Retina (tissue), 1 donor: Measurements from ENCODE around the gene SPOCK2.
"Not testable (repeated sequence)": the region's sequence is repeated elsewhere in the genome, so short reads cannot be mapped to it uniquely, and the experiment has no call there.

Source experiments
- DNase-seq: peaks from one replicate; pipeline ENCODE4 v3.0.0-alpha.2; 2016

SPOCK2 gene

GRCh38 chr10:72087969-72088888 lies at the start of gene SPOCK2:
Gene SPOCK2, minus strand, starts transcription at chr10:72088551. Its CDS starts 223 bp downstream, at chr10:72088328.
- peak; percentile 84 for DNase-seq

GRCh38 chr10:72137583-72137982 lies 49.2 kb upstream of the SPOCK2 start:
- DNase-seq = no peak

- not testable (repeated sequence) for DNase-seq
Observed at GRCh38 chr10:72136225-72136624, 47.9 kb upstream of the SPOCK2 start.

DNA sequence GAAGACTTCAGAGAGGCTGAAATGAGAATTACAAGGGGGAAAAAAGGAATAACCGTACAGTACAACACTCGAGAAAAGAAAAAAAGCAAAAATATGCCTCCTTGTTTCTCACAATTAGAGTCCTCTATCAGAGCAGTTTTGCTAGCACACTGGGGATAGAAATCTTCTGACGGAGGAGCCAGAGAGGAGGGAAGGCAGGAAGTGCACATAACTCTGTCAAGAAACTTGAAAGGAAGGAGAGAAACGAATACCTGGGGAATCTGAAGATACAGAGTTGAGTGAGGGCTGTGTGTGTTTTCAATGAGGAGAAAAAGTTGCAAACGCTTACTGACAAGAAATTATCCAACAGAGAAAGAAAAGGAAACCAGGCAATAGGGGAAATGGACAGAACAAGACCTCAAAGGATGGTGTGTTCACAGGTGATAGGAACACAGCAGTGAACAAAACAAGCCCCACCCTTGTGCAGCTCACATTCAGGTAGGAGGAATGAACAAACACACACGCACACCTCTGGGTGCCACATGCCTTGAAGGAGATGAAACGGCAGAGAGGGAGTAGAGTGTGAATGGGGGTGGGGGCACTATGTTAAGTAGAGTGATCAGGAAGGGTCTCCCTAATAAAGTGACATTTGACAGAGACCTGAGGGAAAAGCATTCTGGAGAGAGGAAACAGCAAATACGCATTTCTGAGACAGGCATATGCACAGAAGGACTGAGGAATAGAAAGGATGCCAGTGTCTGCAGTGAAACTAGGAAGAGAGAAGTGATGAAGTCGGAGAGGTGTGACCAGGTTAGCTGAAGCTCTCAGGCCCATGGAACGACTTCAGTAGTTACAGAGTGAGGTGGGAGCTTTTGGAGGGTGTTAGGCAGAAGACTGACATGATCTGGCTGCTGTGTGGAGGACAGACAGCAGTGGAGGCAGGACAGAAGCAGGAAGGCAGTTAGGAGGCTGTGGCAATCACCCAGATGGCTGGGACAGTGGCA lies 46.7 kb upstream of the SPOCK2 start:
- DNase-seq = no peak

GRCh38 chr10:72133517-72133916 lies 45.2 kb upstream of the SPOCK2 start:
- DNase-seq = no peak

DNA sequence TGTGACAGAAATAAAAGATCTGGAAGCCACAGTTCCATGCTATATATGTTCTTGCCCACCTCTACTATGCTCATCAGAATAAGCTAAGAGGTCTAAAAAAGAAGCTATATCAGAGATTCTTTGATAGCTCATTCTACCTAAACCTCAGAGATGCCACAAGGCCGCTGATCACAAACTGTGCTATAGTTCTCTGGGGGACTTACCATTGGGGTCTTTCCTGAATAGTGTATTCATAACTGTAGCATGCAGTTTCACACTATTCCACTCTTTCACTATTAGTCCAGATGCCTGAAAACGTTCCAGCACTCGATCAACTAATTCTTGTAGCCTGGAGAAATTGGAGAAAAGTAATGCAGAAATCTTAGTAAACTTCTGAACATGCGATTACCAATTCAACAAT lies 44.5 kb upstream of the SPOCK2 start:
- DNase-seq = no peak

DNA sequence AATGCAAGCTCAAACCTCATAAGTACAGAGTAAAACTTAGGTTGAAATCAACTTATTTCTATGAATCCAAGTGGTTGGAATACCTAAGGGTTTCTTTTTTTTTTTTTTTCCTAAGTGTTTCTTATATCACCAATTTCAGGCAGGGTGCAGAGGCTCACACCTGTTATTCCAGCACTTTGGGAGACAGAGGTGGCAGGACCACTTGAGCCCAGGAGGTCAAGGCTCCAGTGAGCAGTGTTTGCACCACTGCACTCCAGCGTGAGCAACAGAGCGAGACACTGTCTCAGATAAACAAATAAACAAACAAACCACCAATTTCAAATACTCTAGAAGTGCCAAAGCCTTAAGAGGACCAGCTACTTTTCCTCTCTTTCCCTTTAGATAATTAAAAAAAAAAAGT lies 39.2 kb upstream of the SPOCK2 start:
- DNase-seq = no peak

- DNase-seq = no peak
Observed at GRCh38 chr10:72126872-72127232, 38.5 kb upstream of the SPOCK2 start.

DNA sequence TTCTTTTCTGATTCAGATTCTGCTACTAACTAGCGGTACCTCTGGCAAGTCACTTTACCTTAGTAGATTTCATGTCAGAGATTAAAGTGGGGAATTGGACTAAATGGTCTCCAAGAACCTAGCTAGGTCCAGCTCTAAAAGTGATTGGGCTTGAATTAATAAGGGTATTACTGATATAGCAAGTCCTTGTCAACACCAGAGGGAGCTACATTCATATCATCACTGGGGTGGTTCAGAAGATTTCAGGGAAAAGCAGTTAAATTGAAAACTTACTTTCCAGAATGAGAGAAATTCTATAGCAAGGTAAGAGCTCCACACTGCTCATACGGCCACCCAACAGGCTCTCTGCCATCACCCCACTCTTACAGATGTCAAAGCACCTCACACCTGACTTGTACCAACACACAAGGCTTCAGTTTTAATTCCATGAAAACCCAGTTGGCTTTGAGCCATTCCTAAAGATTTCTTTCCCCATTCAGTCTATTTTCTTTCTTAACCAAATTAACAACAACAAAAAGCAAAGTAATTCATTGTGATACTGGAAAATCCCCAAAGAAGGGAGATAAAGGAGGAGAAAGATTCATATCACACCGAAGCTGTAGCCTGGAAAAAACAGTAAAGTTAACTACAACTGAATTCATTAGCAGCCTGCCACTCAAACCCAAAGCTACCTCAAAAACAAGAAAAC lies 38.0 kb upstream of the SPOCK2 start:
- no peak for DNase-seq

GRCh38 chr10:72124989-72125388 lies 36.6 kb upstream of the SPOCK2 start:
- no peak for DNase-seq

GRCh38 chr10:72124381-72124780 lies 36.0 kb upstream of the SPOCK2 start:
- no peak for DNase-seq

DNA sequence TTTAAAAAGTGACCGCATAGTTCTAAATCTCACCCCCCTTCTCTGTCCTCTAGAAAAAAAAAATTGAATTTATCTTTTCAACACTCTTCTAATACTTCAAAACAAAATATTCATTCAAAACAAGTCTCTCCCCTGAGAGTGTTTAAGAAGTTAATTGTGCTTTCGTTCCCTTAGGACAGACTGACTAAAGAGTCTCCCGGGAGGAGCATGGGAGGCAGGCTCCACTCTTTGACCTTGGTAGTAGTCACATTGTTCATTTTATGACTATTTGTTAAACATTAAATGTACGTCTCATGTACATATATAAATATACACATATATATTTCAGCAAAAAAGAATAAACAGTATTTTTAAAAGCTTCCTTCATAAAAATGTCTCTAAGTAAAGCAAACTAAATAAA lies 35.3 kb upstream of the SPOCK2 start:
- no peak for DNase-seq

DNA sequence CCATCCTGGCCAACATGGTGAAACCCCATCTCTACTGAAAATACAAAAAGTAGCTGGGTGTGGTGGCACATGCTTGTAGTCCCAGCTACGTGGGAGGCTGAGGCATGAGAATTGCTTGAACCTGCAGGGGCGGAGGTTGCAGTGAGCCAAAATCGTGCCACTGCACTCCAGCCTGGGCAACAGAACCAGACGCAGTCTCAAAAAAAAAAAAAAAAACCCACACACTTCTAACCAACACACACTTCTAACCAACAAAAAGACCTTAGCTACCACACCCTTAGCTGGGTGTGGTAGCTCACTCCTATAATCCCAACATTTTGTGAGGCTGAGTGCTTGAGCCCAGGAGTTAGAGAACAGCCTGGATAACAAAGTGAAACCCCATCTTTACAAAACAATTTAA lies 33.9 kb upstream of the SPOCK2 start:
- no peak for DNase-seq

GRCh38 chr10:72121389-72121788 lies 33.0 kb upstream of the SPOCK2 start:
- no peak for DNase-seq

DNA sequence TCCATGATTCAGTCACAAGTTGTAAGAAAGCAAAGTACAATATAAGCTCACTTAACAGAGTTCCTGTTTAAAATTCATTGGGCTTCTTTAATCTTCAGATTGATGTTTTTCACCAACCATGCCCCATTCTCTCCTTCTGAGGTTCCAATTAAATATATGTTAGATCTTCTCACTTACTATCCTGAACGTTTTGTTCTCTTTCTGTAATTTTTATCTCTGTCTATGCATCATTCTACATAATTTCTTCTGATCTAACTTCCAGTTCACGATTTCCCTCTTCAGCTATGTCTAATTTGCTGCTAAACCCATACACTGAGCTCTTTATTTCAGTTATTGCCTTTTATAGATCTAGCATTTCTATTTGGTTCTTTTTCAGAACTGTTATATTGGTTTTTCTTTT lies 28.0 kb upstream of the SPOCK2 start:
- DNase-seq = no peak

DNA sequence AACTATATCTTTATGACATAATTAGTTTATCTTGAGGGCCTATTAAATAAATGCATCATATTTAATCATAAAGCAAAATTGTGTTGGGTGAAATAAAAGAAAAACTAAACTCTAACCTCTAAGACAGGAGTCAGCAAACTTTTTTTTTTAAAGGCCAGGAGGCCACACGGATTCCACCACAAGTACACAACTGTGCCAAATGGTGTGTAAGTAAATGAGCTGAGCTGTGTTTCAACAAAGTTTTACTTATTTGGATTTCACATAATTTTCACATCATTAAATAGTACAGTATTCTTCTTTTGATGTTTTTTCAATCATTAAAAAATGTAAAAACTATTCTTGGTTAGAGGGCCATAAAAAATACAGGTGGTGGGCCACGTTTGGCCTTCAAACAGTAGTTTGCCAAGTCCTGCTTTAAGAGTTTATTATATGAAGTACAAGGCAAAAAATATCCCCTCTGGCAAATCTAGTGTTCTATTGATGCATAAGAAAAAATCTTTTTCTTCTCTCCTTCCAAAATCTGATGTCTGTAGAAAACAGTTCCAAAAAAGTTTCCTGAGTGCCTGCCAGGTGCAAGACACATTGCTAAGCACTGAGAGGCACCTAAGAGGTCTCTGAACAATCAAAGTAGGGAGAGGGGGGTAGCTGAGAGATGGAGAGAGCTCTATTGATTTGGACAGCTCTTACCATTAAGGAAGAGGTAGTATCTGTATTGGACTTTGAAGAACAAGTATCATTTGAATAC lies 26.5 kb upstream of the SPOCK2 start:
- no peak for DNase-seq

DNA sequence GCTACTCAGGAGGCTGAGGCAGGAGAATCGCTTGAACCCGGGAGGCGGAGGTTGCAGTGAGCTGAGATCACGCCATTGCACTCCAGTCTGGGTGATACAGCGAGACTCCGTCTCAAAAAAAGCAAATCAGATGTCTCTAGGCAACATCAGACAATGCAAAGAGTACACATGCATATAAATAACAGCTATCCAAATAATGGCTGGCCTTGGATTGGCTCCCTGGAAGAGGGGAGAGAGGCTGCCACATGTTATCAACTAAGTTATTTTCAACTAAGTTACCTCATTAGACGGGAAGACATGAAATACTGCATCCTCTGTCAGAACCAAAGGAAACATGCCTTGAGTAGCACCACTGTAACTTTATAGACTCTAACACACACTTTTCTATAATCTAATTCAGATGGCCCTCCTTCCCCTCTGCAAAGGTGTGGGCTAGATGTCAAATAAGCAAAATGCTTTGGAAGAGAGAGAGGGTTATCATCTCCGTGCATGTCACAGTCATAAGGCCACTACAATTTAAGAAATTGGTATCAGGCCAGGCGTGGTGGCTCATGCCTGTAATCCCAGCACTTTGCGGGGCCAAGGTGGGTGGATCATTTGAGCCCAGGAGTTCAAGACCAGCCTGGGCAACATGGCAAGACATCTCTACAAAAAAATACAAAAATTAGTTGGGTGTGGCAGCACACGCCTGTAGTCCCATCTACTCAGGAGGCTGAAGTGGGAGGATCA lies 22.5 kb upstream of the SPOCK2 start:
- no peak for DNase-seq

DNA sequence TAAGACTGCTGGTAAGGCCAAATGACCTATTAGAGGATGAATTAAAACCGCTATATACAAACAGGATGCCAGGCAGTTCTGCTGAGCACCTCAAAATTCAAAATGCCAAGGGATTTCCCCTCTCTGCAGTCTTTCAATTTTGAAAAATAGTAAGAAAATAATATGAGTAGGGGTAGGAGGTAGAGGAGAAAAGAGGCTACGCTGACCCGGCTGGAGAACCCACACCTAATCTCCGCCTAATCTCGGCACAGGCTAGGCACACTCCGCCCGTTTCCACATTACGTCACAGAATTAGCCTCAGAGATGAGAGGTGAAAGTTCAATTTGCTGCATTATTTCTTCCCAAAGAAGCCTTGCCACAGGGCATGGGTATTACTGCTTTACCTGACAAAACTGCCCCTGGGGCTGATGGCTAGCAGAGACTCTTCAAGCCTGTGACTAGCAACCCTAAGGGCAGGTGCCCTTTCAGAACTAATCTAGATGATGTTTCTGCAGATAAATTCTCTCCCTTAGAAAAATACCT lies 21.3 kb upstream of the SPOCK2 start:
- DNase-seq = no peak

DNA sequence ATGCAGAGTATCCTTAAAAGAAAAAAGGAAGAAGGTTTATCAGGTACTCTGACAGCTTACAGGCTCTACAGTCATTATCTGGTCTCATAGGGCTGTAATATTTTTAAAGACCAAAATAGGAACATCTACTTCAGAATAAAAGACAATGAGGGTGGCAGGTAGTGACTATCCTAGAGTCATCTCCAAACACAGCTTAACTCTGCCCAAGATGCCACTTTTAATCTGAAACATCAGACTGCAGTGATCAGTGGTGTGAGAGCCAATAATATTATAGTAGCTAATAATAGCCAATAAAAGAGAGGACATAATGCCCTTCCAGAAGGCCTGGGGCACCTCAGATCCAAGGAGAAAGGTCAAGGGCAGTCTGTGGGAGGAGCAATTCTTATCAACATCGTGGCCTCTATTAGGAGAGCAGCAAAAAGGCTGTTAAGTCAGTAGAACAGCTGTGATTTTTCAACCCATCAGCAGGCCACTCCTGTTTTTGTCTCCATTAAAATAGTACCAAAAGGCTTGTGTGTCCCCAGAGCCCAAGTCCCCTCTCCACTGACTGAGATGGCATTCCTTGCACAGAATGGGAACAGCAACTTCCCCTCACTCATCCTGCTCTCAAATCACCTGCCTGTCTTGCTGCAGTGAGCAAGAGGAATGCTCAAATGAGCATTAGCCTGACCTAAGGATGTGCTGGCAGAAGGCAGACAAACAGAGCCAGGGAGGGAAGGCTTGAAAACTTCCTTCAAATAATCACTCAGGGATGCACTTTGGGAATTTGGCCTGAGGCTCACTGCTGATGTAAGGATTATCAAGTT lies 20.7 kb upstream of the SPOCK2 start:
- no peak for DNase-seq

DNA sequence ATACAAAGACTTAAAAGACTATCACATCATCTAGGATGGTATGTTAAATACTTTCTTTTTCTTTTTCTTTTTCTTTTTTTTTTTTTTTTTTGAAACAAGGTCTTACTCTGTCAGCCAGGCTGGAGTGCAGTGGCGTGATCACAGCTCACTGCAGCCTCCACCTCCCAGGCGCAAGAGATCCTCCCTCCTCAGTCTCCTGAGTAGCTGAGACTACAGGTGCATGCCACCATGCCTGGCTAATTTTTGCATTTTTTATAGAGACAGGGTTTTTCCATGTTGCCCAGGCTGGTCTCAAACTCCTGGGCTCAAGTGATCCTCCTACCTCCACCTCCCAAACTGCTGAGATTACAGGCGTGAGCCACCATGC lies 19.6 kb upstream of the SPOCK2 start:
- DNase-seq = not testable (repeated sequence)
